Peyer's patch (tissue), 4 donors: ENCODE data around the gene PSMD7. TPM values are rescaled to one million over a fixed set of nuclear protein-coding genes. Genes with fewer than 3 reads are reported as not detected.

Experiments
- DNase-seq, 3 donors: peaks; one replicate each; pipeline ENCODE4 v3.0.0-alpha.2; 2017 to 2019
- H3K27ac ChIP-seq, 4 donors: fragments of 200-600 bp; sonication (generic); one replicate each; pipeline ENCODE4 v1.5.1; 2016 to 2019
- H3K27me3 ChIP-seq, 2 donors: fragments of 200-600 bp; sonication (generic); one replicate each; pipeline ENCODE4 v1.5.1; 2019
- H3K36me3 ChIP-seq, 3 donors: fragments of 200-600 bp; sonication (generic); one replicate each; pipeline ENCODE4 v1.5.1; 2016 to 2019
- H3K4me1 ChIP-seq, 4 donors: fragments of 200-600 bp; sonication (generic); one replicate each; pipeline ENCODE4 v1.5.1; 2016 to 2019
- H3K4me3 ChIP-seq, 4 donors: fragments of 200-600 bp; sonication (generic); 1 replicate in 3 of 4; 2 replicates in 1 of 4; pipeline ENCODE4 v1.5.1; 2016 to 2019; ENCODE audit warnings: mild to moderate bottlenecking in 1 of 4
- H3K9me3 ChIP-seq, 4 donors: fragments of 200-600 bp; sonication (generic); one replicate each; pipeline ENCODE4 v1.5.1; 2016 to 2019; ENCODE audit warnings: mild to moderate bottlenecking in 1 of 4
- CTCF ChIP-seq, 6 experiments: fragments of 450-650 bp in 4 of 6; fragments of 200-600 bp in 2 of 6; sonication (generic) in 1 of 6; IDR thresholded peaks; one replicate each; pipeline ENCODE4 v1.5.1; 2017 to 2019; ENCODE audit warnings: antibody characterized with exemption in 6 of 6, mild to moderate bottlenecking in 3 of 6, moderate library complexity in 1 of 6
- POLR2A ChIP-seq, 2 donors: fragments of 450-650 bp; IDR thresholded peaks; one replicate each; pipeline ENCODE4 v1.5.1; 2017; ENCODE audit warnings: antibody characterized with exemption in 2 of 2, mild to moderate bottlenecking in 2 of 2, moderate library complexity in 2 of 2
- total RNA-seq, 4 donors: library from RNA; depleted of rRNA; stranded (reverse); fragments of >200 nt; gene quantifications; one replicate each; pipeline ENCODE4 v1.1.0, GENCODE V29; 2016

The PSMD7 gene
- total RNA-seq, 4 donors from 2014 or later = 43.3 to 62.5 (median 53.9) TPM

- Histone ChIP-seq H3K27me3 (no peaks in the 10 kb centered on the region), H3K4me3 (no peak overlapping the region), H3K9me3 (no peaks in the 10 kb centered on the region), H3K27ac (no peak overlapping the region), H3K36me3 (no peaks in the 10 kb centered on the region), H3K4me1 (no peaks in the 10 kb centered on the region)
- DNase-seq = no peak
- TF ChIP-seq CTCF (IDR thresholded peaks at IDR 0.05) (no peak), POLR2A (IDR thresholded peaks at IDR 0.05) (no peak)
Observed at GRCh38 chr16:74275711-74276110, 20.9 kb upstream of the PSMD7 start.

DNA sequence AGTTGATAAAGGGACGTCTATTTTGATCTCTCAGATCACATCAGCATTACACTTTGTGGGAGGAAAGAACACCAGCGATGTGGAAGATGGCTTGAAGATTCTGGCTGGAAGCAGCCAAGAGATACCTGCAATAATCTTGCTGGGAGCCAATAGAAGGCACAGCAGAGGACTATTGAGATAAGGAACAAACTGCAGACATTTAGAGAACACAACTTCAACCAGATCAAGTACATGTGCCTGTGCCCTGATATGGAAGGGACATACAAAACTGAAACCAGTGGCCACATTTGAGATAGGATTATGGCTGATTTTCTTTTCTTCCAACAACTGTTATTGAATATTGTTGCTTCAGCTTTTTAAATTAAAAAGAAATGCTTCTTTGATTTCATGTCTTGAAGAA is 18.6 kb upstream of the PSMD7 start:
- no peak overlapping the region for H3K27ac ChIP-seq
- H3K4me3 ChIP-seq = no peak overlapping the region
- H3K9me3 ChIP-seq = no peaks in the 10 kb centered on the region
- TF ChIP-seq POLR2A (IDR thresholded peaks at IDR 0.05) = no peak
- TF ChIP-seq CTCF (IDR thresholded peaks at IDR 0.05) = no peak
- DNase-seq = no peak
- H3K4me1 ChIP-seq = no peaks in the 10 kb centered on the region
- H3K27me3 ChIP-seq = no peaks in the 10 kb centered on the region
- no peaks in the 10 kb centered on the region for H3K36me3 ChIP-seq

- H3K4me1 ChIP-seq = no peaks in the 10 kb centered on the region
- no peak overlapping the region for H3K27ac ChIP-seq
- no peak for DNase-seq
- TF ChIP-seq CTCF (IDR thresholded peaks at IDR 0.05) (no peak), POLR2A (IDR thresholded peaks at IDR 0.05) (no peak)
- H3K4me3 ChIP-seq = no peak overlapping the region
- H3K27me3 ChIP-seq = no peaks in the 10 kb centered on the region
- H3K36me3 ChIP-seq = no peaks in the 10 kb centered on the region
- no peaks in the 10 kb centered on the region for H3K9me3 ChIP-seq
Observed at GRCh38 chr16:74279266-74279665, 17.3 kb upstream of the PSMD7 start.

DNA sequence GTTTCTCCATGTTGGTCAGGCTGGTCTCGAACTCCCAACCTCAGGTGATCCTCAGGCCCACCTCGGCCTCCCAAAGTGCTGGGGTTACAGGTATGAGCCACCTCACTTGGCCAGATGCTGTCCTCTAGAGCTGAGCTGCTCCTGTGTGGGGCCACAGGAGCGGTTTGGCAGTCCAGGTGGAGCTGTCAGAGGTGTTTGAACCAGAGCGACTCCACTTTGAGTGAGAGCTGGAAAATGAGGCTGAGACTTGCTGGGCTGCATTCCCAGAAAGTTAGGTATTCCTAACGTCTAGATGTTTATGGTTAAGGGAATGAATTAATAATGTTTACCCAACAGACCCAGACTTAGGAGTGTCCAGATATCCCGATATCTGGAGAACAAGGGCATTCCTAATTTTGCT is 16.8 kb upstream of the PSMD7 start:
- no peaks in the 10 kb centered on the region for H3K4me1 ChIP-seq
- no peaks in the 10 kb centered on the region for H3K36me3 ChIP-seq
- no peak for DNase-seq

GRCh38 chr16:74280448-74280847 is 16.2 kb upstream of the PSMD7 start:
- Histone ChIP-seq H3K4me1 (no peaks in the 10 kb centered on the region), H3K27me3 (no peaks in the 10 kb centered on the region), H3K4me3 (no peak overlapping the region), H3K9me3 (no peaks in the 10 kb centered on the region), H3K36me3 (no peaks in the 10 kb centered on the region), H3K27ac (no peak overlapping the region)
- no peak for DNase-seq
- TF ChIP-seq CTCF (IDR thresholded peaks at IDR 0.05) (no peak), POLR2A (IDR thresholded peaks at IDR 0.05) (no peak)

More for the DNA sequence above, 16.8 kb upstream of the PSMD7 start:
- Histone ChIP-seq H3K4me3 (no peak overlapping the region), H3K9me3 (no peaks in the 10 kb centered on the region), H3K27me3 (no peaks in the 10 kb centered on the region), H3K27ac (no peak overlapping the region)
- TF ChIP-seq CTCF (IDR thresholded peaks at IDR 0.05) (no peak), POLR2A (IDR thresholded peaks at IDR 0.05) (no peak)

- no peak overlapping the region for H3K27ac ChIP-seq
- H3K4me3 ChIP-seq = no peak overlapping the region
- H3K4me1 ChIP-seq = no peaks in the 10 kb centered on the region
- H3K9me3 ChIP-seq = no peaks in the 10 kb centered on the region
- no peak for DNase-seq
- TF ChIP-seq POLR2A (IDR thresholded peaks at IDR 0.05) = no peak
- TF ChIP-seq CTCF (IDR thresholded peaks at IDR 0.05) = no peak
- H3K27me3 ChIP-seq = no peaks in the 10 kb centered on the region
- H3K36me3 ChIP-seq = no peaks in the 10 kb centered on the region
Observed at GRCh38 chr16:74281300-74281699, 15.3 kb upstream of the PSMD7 start.
